G401 (cell line): ENCODE measurements around the gene OPRM1. TPM values are rescaled to one million over a fixed set of nuclear protein-coding genes. Genes with fewer than 3 reads are reported as not detected.
"Not testable (repeated sequence)": the region's sequence is repeated elsewhere in the genome, so short reads cannot be mapped to it uniquely, and the experiment has no call there.

ENCODE experiments used
- DNase-seq: peaks from one replicate; pipeline ENCODE4 v3.0.0-alpha.2; 2015; ENCODE audit warnings: low spot score
- in situ Hi-C: cut with HindIII; loops from 2 replicates; pipeline ENCODE4 v1.10.0; 2016; ENCODE audit warnings: low sequenced_read_pairs, mixed read lengths
- total RNA-seq: library from RNA; depleted of rRNA; stranded (reverse); fragments of >200 nt; shearing (Covaris generic); gene quantifications from 2 replicates; pipeline ENCODE4 v1.2.3, GENCODE V29; 2014

Gene OPRM1
- total RNA-seq, 1 experiment from 2014 or later = not detected

DNA sequence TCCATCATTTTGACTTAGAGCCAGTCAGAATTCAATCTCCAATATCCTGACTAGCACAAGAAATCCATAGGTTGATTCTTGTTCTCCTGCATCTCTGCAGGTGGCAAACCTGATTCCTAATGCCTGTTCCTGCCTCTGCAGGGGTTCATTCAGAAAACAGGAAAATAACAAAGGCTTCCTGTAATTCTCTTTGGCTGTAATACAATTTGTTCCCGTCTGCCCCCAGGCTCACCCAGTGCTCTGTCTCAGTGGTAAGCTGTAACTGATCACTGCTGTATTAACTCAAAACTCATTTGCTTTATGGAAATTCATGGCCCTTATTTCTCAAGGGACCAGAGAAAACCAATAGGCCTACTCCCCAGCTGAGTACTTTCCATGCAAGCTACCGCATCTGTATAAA lies 88.6 kb downstream of the OPRM1 start:
- in situ Hi-C loops = no loop called here
- peak; percentile 5 for DNase-seq

DNA sequence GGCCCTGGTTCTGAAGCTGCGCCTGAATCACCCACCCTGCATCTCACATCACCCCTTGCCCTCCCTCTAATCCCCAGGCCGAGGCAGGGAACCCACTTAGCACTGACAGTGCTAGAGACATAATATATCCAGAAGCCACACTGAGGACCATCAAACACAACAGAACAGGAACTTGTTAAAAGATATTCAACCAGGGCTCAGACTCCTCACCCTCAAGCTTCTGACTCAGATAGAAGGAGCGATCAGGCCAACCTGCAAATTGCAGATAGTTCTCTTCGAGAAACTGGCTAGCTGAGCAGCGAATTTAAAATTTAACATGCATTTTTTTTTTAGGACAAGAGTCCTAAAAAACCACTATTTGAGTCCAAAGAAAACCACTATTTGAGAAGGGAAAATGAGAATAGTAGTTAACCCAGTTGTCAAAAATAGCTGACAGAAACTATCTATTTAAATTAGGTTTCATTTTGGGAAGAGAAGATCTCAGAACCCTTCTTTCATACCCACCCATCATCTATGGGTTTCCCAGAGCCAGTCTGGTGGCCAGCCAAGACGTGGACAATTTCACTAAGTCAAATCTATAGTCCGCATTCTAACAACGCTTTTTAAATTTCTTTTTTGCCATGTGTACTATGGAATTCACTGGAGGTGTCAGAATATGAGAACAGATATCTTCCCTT lies 95.6 kb downstream of the OPRM1 start:
- DNase-seq = no peak
- in situ Hi-C loops = no loop called here

DNA sequence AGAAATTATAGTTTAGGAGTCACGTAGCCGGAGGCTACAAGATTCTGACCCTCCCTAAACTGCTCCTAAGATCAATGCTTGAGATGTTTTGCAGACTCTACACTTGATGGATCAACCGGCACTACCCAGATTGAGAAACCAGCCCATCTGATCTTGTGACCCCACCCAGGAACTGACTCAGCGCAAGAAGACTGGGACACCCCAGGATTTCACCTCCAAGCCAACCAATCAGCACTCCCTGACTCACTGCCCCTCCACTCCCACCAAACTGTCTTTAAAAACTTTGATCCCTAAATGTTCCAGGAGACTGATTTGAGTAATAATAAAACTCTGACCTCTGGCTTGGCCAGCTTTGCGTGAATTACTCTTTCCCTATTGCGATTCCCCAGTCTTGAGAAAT lies 99.8 kb downstream of the OPRM1 start:
- in situ Hi-C loops = no loop called here
- DNase-seq = no peak

DNA sequence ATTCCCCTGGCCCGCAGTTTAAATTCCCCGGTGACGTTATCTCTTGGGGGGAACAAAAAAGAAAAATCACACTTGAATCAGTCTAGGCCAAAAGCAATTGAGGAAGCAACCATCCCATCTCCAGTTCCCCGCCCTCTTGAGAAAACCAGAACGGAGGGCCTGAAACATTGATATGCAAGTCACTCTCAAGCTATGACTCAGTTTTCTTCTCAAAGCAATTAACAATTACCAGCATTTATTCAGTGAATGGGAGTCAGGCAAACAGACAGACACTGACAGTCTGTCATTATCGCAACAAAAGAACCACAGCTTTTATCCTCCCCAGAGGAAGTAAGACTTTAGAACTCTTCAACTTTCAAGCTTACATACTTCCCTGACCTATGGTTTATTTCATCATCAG lies 100.9 kb downstream of the OPRM1 start:
- DNase-seq = no peak
- in situ Hi-C loops = no loop called here

DNA sequence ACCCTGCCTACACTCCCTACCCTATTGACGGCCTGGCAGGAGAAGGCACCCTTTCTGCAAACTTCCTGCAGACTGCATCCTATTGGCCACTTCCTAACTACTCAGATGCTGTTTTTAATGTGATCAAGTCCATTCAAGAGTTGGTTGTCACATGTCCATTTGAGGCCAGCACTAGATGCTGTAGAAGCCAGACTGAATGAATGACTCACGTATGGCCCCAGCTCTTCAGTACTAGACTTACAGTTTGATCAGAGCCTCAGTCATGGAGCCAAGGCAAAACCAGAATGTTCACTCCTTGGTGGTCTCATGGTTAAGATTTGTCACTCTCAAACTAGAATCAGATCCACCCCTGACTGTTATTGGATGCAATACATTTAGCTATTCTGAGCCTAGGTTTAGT lies 101.7 kb downstream of the OPRM1 start:
- DNase-seq = no peak
- in situ Hi-C loops = no loop called here

DNA sequence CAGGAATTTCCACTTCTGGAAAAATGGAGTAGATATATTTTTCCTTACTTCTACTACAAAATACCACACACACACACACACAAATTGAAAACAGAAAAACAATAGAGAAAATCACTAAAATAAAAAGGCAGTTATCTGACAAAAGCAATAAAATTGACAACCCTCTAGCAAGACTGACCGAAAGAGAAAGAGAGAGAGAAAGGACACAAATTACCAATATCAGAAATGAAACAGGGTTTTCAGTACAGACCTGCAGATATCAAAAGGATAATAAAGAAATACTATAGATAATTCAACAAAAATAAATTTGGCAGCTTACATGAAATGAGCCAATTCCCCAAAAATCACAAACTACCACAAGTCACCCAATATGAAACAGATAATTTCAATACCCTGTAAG lies 104.7 kb downstream of the OPRM1 start:
- no peak for DNase-seq
- in situ Hi-C loops = no loop called here

DNA sequence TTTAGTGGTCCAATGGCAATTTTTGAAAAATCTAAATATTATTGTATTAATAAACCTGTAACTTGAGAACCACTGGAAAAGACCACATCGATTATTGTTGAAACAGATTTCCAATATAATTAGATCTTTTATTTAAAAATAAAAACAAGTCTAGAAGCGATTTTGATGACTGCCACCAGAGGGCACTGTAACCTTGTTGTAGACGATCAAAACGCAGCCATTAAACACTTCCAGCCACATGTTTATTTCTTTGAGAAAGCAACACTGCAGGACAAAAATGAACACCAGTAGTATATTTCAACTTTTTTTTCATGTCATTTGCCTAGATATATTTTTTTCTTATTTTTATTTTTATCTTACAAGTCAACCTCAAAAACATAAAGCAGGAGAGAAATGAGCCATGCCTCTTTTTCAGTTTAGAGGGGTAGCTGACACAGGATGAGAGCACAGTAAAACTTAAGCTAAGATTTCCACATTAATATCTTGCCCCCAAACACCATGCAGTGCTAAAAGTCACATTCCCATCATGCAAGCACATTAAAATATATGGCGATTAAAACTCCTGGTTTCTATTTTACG lies 115.4 kb downstream of the OPRM1 start:
- in situ Hi-C loops = no loop called here
- peak; percentile 77 for DNase-seq

DNA sequence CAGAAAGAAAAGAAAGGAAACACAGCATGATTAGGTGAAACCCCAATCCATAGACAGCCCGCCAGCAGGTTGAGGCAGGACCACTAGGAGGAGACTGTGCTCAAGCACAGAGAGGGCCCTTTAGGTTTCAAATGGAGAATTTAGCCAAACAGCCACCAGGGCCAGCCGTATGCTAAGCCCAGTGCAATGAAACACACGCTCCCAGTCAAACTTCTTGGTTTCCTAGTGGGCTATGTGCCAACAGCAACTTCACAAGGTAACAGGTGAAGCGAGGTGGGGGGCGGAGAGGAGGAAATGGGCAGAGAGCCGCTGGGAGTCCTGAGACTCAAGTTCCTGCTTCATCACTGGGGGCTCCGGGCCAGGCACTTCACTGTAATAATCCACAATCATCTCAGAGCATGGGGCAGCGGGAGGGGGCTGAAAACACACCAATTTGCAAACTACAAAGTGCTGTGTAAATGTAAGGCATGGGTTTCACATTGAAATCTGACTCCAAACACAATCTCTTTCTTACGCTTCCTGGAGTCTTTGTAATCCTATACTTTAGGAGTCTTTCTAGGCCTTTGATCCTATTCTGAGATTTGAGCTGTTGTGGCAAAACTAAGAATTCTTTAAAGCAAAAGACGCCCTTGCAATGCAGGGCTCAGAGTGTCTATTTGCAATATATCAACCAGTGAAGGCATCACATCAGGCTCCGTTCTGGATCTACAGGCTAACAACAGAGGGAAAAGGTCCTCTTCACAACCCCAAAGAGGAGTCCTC lies 117.3 kb downstream of the OPRM1 start:
- in situ Hi-C loops = no loop called here
- peak; percentile 30 for DNase-seq

DNA sequence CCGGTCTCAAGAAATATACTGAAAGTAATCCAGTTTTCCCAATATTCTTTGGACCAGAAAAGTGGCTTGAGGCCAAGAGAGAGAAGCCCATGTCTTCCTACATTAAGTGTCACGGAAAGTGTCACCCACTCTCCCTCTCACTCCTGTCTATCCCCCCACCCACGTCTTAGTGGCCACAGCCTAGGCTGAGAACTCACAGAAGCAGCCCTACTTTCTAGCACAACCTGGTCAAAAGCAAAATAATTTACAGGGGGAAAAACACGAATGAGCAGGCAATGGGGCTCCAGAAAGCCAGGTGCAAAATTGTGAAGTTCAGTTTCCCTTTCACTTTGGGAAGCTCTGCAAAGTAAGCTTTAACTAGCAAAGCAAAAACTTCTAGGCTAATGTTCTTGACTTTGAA lies 118.0 kb downstream of the OPRM1 start:
- in situ Hi-C loops = no loop called here
- no peak for DNase-seq

DNA sequence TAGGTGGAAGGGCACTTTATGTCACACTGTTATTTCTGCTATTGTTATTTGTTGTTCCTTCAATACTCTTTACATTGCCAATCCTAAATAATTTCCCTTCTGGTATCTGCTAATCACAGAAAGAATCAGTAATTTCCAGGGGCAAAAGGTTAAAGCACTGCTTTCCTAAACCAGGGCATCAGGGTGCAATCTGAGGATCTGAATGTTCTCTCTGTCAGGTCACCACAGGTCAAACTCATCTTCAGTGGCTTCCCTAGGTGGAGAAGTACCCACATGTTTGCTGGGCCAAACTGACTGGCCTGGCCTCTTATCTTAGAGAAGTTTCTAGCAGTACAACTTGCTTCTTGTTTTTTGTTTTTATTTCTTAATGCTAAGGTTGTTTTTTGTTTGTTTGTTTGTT lies 118.7 kb downstream of the OPRM1 start:
- no peak for DNase-seq
- in situ Hi-C loops = no loop called here

DNA sequence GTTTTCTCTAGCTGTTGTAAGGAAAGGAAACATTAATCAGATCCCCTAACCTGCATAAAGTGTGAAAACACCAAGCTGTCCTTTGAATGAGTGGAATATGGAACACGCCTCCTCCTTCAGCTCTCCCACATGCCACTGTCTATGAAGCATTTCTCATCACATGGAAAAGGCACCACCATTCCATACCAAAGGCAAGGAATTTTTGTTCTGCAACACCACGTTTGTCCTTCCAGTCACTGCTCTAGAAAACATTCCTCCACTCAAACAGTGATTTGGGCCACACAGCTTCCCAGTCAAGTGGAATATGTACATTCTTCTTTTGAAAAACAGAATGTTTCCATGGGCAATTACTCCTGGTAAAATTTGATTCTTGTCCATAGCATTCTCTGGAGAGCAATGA lies 120.1 kb downstream of the OPRM1 start:
- in situ Hi-C loops = no loop called here
- no peak for DNase-seq

DNA sequence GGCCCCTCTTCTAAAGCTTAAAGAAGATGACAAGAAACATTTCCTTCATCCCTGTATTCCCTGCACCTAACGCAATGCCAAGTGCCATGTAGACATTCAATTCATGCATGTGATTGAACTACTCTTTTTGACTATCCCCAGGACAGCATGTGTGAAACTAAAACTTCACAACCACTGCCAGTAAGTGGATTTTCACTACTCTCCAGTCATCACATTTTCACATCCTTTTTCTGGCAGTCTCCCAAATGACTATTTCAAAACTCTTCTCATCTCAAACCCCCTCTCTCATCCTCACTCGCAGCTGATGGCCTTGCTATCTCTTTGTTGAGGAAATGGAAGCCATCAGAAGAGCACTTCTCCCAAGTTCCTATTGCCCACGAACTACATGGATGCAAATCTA lies 122.6 kb downstream of the OPRM1 start:
- DNase-seq = no peak
- in situ Hi-C loops = no loop called here

DNA sequence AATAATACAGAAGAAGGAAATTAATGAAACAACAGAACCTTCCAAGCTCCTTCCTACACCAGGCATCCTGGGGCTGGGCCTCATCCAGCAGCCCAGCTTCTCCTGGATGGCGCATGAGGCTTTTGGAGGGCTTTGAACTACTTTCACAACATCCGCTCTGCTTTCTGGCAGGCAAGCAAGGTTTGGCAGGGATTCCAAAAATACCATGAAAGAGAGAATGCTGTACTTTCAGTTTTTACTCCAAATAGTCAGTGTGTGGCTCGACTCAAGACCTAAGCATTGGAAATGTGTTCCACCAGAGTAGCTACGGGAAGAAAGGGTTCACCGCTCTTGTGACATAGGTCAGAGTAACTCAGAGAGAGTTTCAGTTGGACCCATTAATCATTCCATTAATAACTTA lies 125.4 kb downstream of the OPRM1 start:
- in situ Hi-C loops = no loop called here
- DNase-seq = peak; percentile 92

DNA sequence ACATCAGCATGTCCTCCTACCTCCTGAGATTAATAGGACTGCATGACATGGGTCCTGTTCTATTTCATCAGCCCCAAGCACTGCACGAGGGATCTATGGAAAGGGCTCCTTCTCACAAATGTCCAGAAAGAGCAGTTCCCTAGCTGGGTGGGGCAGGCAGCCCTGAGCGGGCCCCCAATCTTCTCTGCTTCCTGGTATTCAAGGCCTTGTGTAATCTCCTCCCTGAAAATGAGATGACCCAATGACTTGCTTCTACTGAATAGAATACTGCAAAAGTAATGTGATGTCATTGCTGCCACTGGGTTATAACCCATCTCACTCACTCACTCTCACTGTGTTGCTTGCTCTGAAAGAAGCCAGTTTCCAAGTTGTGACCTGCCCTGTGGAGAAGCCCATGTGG lies 126.4 kb downstream of the OPRM1 start:
- in situ Hi-C loops = no loop called here
- no peak for DNase-seq

DNA sequence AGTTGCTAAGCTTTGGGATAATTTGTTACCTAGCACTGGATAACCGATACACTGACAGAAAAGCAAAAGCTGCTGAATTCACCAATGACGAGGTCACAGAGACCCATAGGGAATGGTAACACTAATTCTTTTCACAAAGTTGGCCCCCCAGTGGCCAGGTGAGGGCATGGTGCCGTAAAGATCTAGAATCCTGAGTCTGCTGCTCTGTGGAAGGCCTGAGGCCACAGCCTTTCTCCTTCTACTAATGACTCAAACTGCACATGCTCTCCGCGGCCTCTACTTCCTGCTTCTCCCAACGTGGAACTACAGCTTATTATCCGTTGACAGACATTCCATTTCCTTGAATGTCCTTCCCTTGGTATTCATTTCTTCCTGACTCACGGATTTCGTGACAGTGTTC lies 127.1 kb downstream of the OPRM1 start:
- in situ Hi-C loops = no loop called here
- no peak for DNase-seq

DNA sequence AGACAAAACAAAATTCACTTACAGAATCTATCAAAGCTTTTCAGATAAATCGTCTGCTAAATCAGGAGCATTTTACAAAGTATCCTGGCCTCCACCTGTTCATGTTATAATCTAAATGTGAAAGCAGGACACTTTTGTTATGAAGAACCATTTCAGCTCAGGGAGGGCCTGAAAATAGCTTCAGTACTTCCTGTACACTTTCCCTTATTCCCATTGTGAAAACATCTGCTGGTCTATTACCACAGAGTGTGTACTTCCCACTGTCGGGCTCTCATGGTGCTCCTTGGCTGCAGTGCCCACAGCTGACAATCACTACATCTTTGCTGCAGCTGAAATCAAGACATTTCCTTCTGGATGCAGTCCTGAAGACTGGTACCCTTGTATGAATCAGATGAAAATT lies 128.1 kb downstream of the OPRM1 start:
- in situ Hi-C loops = no loop called here

DNA sequence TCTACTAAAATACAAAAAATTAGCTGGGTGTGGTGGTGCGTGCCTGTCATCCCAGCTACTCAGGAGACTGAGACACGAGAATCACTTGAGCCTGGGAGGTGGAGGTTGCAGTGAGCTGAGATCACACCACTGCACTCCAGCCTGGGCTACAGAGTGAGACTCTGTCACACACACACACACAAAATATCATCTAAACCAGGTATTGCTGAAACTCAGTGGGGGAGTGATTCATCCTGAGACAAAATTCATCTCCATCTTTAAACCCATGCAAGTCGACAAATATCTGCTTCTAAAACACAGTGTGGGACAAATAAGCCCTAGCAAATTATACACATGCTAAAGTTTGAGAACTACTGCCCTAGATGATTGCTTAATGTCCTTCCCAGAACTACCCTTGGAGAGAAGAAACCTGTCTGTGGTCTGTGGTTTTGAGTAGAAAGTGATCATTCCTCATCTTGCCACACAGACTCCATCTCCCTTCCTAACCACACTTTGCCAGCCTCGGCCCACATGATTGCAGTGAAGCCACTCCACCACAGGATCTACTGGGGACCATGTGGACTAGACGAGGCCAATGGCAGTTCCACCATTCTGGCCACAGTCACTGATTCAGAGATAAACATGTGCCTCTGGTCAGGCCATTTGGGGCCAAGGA lies 130.3 kb downstream of the OPRM1 start:
- no peak for DNase-seq
- in situ Hi-C loops = no loop called here

More for the DNA sequence above, 128.1 kb downstream of the OPRM1 start:
- peak; percentile 37 for DNase-seq

DNA sequence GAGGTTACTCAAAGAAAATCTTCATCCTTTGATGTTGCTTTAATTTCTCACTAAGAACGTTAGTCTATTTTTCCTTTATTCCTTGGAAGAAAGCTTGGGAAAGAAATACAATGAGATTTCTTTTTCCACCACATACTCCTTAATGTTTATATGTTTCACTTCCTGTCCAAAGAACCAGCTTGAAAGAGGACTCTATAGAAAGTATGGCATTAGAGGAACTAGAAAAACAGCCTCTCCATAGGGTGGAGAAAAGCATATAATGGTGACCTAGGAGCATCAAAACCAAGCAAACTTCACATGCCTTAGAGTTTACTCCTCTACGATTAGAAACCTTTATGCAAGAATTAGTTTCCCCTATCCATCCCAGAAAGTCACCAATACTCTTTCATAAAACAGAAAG lies 131.1 kb downstream of the OPRM1 start:
- DNase-seq = no peak
- in situ Hi-C loops = no loop called here

DNA sequence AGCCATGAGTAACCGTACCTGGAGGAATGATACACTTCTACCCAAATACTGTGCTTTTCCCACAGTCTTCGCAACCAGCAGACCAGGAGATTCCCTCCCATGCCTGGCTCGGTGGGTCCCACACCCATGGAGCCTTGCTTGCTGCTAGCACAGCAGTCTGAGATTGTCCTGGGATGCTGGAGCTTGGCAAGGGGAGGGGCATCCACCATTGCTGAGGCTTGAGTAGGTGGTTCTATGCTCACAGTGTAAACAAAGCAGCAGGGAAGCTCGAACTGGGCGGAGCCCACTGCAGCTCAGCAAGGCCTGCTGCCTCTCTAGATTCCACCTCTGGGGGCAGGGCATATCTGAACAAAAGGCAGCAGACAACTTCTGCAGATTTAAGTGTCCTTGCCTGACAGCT lies 133.4 kb downstream of the OPRM1 start:
- not testable (repeated sequence) for DNase-seq

DNA sequence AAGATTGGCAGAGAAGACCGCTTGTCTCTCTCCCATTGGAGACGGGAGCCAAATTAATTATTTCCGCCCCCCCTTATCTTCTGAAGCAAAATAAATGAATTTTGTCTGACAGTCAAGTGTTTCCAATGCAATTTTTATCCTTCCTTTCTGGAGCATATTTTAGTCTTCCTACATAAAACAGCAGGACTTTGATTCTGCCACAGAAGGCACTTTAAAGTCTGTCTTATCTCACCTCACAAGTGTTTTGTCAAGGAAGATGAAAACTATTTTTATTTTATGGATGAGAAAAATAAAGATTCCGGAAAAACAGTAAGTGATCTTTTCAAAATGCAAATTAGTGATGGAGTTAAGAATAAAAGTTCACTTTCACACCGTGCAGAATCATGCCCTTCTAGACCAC lies 140.4 kb downstream of the OPRM1 start:
- peak; percentile 40 for DNase-seq
- in situ Hi-C loops = no loop called here

More for the DNA sequence above, 133.4 kb downstream of the OPRM1 start:
- in situ Hi-C loops = not testable (repeated sequence)
